Activated gamma-delta T cell treated with anti-CD3 and anti-CD28 coated beads, Interleukin-2, amount 50 U/mL, for 16 hours (primary cell): ENCODE measurements around the gene TTYH2.

ENCODE experiments used
- DNase-seq: peaks from one replicate; pipeline ENCODE4 v3.0.0-alpha.2; 2020; ENCODE audit warnings: low read depth

The TTYH2 gene

DNA sequence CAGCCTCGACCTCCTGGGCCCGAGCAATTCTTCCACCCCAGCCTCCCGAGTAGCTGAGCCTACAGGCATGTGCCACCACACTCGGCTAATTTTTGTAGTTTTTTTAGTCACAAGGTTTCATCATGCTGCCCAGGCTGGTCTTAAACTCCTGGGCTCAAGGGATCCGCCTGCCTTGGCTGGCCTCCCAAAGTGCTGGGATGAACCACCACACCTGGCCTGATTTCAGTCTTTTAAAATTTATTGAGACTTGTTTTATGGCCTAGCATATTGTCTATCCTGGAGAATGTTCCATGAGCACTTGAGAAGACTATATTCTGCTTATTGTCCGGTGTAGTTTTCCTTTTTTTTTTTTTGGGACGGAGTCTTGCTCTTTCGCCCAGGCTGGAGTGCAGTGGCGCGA lies 79.1 kb downstream of the TTYH2 start:
- no peak for DNase-seq

- no peak for DNase-seq
Observed at GRCh38 chr17:74295625-74296547, 82.5 kb downstream of the TTYH2 start.

DNA sequence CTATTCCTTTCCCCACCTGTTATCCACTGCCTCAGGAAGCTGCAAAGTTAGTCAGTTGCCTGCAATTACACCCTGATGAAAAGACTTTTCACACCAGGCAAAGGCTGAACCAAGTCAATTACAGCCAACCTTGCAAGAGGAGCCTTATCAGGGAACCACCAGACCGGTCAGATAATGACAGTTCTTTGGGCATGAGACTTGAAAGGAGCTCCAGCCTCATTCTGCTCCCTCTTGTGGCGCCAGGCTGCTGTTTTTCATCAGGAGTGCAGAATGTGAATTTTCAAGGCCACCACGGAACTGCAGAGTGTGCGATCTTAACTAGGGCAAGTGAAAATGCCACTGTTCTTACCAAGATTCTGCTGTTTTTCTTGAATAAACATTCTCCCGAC lies 83.2 kb downstream of the TTYH2 start:
- DNase-seq, result no peak

GRCh38 chr17:74297941-74298340 lies 84.6 kb downstream of the TTYH2 start:
- DNase-seq, result no peak

- DNase-seq, result no peak
Observed at GRCh38 chr17:74298778-74299177, 85.4 kb downstream of the TTYH2 start.

DNA sequence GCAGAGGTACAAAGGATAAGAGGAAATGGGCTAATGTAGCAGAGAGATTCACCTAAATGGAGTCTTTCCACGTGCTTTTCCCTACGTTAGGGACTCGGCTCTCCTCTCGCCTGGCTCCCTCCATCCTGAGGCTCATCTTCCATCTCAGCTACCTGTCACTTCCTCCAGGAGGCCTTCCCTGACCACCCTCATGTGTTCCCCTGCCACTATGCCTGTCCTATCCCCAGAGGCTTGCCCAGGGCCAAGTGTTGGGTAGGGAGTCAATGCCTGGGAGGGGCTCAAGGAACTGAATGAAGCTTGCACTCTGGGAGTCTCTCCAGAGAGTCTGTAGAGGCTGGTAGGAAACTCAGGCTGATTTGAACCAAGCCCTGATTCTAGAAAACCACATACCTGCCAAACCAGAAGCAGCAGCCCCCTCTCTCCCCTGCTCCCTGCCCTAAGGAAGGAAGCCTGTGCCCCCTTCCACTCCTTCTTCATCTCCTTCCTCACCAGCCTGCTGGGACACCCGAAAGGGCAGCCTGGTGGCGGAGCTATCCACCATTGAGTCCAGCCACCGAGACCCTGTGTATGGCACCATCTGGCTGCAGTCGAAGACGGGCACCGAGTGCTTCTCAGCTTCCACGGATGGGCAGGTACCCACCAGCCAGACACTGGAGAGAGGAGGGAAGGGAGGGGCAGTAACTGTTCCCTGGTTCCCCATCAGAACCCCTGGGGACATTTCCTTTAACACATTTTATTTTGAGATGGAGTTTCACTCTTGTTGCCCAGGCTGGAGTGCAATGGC lies 86.0 kb downstream of the TTYH2 start:
- no peak for DNase-seq

DNA sequence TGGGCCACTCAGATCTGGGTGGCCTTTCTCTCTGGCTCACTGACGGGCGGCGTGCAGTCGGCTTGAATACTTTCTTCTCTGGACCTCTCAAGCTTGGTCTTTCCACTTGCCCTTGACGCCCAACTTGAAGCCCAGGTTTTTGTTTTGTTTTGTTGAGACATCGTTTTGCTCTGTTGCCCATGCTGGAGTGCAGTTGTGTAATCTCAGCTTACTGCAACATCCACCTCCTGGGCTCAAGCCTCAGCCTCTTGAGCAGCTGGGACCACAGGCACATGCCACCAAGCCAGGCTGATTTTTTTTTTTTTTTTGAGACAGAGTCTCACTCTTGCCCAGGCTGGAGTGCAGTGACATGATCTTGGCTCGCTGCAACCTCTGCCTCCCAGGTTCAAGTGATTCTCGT lies 89.9 kb downstream of the TTYH2 start:
- no peak for DNase-seq

DNA sequence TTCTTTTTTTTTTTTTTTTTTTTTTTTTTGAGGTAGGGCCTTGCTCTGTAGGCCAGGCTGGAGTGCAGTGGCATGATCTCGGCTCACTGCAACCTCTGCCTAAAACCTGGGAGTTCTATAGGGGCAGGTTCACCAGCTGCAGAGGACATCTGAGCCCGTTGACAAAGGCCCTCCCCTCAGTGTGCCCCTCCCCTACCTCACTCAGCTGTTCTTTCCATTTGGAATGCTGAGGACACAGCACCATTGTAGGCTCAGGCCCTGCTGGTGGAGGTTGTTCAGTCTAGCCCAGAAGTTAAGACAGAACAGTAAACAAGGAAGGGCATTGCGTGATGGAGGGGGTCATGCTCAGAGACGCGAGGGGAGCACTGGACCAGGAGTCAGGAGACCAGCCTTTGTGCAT lies 90.8 kb downstream of the TTYH2 start:
- no peak for DNase-seq

DNA sequence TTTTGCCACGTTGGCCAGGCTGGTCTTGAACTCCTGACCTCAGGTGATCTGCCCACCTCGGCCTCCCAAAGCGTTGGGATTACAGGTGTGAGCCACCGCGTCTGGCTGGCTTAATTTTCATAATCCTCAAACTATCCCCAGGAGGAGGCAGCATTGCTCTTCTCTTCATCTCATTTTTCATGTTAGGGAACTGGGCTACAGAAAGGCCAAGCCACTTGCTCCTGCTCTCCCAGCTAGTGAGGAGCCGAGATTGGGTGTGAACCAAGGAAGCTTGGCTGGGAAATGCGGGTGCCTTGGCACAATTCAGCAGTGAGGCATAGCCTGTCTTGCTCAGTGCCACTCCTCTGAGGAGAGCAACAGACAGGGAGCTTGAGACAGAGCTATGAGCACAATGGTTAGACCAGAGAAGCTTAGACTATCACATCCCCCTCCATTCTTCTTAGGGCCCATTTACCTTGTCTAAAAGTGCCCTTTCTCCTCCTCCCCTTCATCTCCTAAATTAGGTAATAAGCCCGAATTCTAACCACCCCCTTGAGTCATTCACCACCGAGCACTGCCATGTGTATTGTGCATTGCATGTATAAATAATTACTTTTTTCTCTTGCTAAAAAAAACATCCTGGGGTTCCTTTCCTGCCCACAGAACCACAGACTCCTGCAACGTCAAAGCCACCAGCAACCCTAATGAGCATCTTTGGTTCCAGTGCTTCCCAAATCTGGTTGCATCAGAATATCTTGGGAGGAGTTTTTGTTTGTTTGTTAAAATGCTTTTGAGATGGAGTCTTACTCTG lies 92.7 kb downstream of the TTYH2 start:
- no peak for DNase-seq

GRCh38 chr17:74307984-74308773 lies 94.8 kb downstream of the TTYH2 start:
- no peak for DNase-seq

GRCh38 chr17:74309902-74310301 lies 96.5 kb downstream of the TTYH2 start:
- no peak for DNase-seq
